Mesenchymal stem cell (in vitro differentiated cells and primary cell): ENCODE measurements around the gene NRXN3.
A peak's percentile ranks its signal among the peaks of the same experiment; 100 is the strongest.

ENCODE experiments used
- DNase-seq: peaks from one replicate; pipeline ENCODE4 v3.0.0-alpha.2; 2013
- H2AFZ ChIP-seq: one replicate; pipeline ENCODE4 v1.6.1; 2013; ENCODE audit warnings: low read depth, mild to moderate bottlenecking, control low read depth, inconsistent platforms, low read length, moderate library complexity
- H2AK5ac ChIP-seq: 2 replicates; pipeline ENCODE4 v1.6.1; 2013; ENCODE audit warnings: low read length, moderate library complexity, mild to moderate bottlenecking, inconsistent platforms; ENCODE audit not compliant: severe bottlenecking
- H2BK120ac ChIP-seq: one replicate; pipeline ENCODE4 v1.6.1; 2013; ENCODE audit warnings: low read depth, mild to moderate bottlenecking, inconsistent platforms, low read length, moderate library complexity
- H2BK12ac ChIP-seq, 2 experiments: one replicate each; pipeline ENCODE4 v1.6.1; 2013; ENCODE audit warnings: inconsistent platforms in 2 of 2, low read length in 2 of 2, mild to moderate bottlenecking in 2 of 2, moderate library complexity in 2 of 2, control low read depth in 1 of 2
- H2BK15ac ChIP-seq: one replicate; pipeline ENCODE4 v1.6.1; 2013; ENCODE audit warnings: mild to moderate bottlenecking, low read depth, inconsistent platforms; ENCODE audit not compliant: poor library complexity, severe bottlenecking
- H2BK5ac ChIP-seq: 2 replicates; pipeline ENCODE4 v1.6.1; 2013; ENCODE audit warnings: low read depth, mild to moderate bottlenecking, low read length, control low read depth, inconsistent platforms; ENCODE audit not compliant: poor library complexity, severe bottlenecking
- H3K14ac ChIP-seq, 2 experiments: one replicate each; pipeline ENCODE4 v1.6.1; 2013; ENCODE audit warnings: inconsistent platforms in 2 of 2, low read length in 2 of 2, control low read depth in 1 of 2, mild to moderate bottlenecking in 1 of 2, moderate library complexity in 1 of 2
- H3K18ac ChIP-seq, 2 experiments: one replicate each; pipeline ENCODE4 v1.6.1; 2013; ENCODE audit warnings: inconsistent platforms in 2 of 2, low read length in 2 of 2, control low read depth in 1 of 2, low read depth in 1 of 2, mild to moderate bottlenecking in 1 of 2
- H3K23ac ChIP-seq, 2 experiments: one replicate each; pipeline ENCODE4 v1.6.1; 2013; ENCODE audit warnings: inconsistent platforms in 2 of 2, low read length in 2 of 2, mild to moderate bottlenecking in 2 of 2, moderate library complexity in 2 of 2, control low read depth in 1 of 2
- H3K27ac ChIP-seq: 2 replicates; pipeline ENCODE4 v1.5.1; 2013; ENCODE audit warnings: mild to moderate bottlenecking, moderate library complexity, low read length, control low read depth, inconsistent platforms; ENCODE audit not compliant: poor library complexity, severe bottlenecking
- H3K27me3 ChIP-seq, 2 experiments: 2 replicates each; pipeline versions ENCODE4 v1.6.1 to v1.7.0; 2013; ENCODE audit warnings: low read length in 2 of 2, mild to moderate bottlenecking in 2 of 2, moderate library complexity in 2 of 2, control low read depth in 1 of 2, inconsistent platforms in 1 of 2; ENCODE audit not compliant: control insufficient read depth in 1 of 2, insufficient read depth in 1 of 2
- H3K36me3 ChIP-seq, 2 experiments: 2 replicates each; pipeline versions ENCODE4 v1.6.1 to v1.7.0; 2013; ENCODE audit warnings: low read length in 2 of 2, control low read depth in 1 of 2, inconsistent platforms in 1 of 2, low read depth in 1 of 2, mild to moderate bottlenecking in 1 of 2; ENCODE audit not compliant: insufficient read depth in 2 of 2, control insufficient read depth in 1 of 2
- H3K4ac ChIP-seq, 2 experiments: one replicate each; pipeline ENCODE4 v1.6.1; 2013; ENCODE audit warnings: inconsistent platforms in 2 of 2, low read length in 2 of 2, mild to moderate bottlenecking in 2 of 2, moderate library complexity in 2 of 2, control low read depth in 1 of 2, low read depth in 1 of 2
- H3K4me1 ChIP-seq: 2 replicates; pipeline ENCODE4 v1.6.1; 2013; ENCODE audit warnings: low read depth, low read length, control low read depth; ENCODE audit not compliant: control insufficient read depth, insufficient read depth
- H3K4me2 ChIP-seq: 2 replicates; pipeline ENCODE4 v1.6.1; 2013; ENCODE audit warnings: low read length, mild to moderate bottlenecking, inconsistent platforms; ENCODE audit not compliant: poor library complexity, severe bottlenecking
- H3K4me3 ChIP-seq, 2 experiments: 2 replicates each; pipeline versions ENCODE4 v1.5.1 to v1.7.0; 2013; ENCODE audit warnings: low read length in 2 of 2, mild to moderate bottlenecking in 2 of 2, control low read depth in 1 of 2, low read depth in 1 of 2; ENCODE audit not compliant: insufficient read depth in 1 of 2
- H3K79me1 ChIP-seq: replicated peaks from 2 replicates; pipeline ENCODE4 v1.6.1; 2013; ENCODE audit warnings: mild to moderate bottlenecking, control low read depth, low read length, inconsistent platforms; ENCODE audit not compliant: poor library complexity, severe bottlenecking
- H3K9ac ChIP-seq: 2 replicates; pipeline ENCODE4 v1.7.0; 2013; ENCODE audit warnings: mild to moderate bottlenecking, low read length, moderate library complexity
- H3K9me3 ChIP-seq: 2 replicates; pipeline ENCODE4 v1.7.0; 2013; ENCODE audit warnings: mild to moderate bottlenecking, low read length; ENCODE audit not compliant: control insufficient read depth
- H4K8ac ChIP-seq: one replicate; pipeline ENCODE4 v1.6.1; 2013; ENCODE audit warnings: inconsistent platforms, mild to moderate bottlenecking, low read length, moderate library complexity
- H4K91ac ChIP-seq: one replicate; pipeline ENCODE4 v1.6.1; 2013; ENCODE audit warnings: mild to moderate bottlenecking, low read length, inconsistent platforms
- WGBS: methylation state at CpG from one replicate; pipeline ENCODE4 v1.1.7; 2013; ENCODE audit warnings: mixed read lengths; 5-methylcytosine and 5-hydroxymethylcytosine counted together

NRXN3 gene

DNA sequence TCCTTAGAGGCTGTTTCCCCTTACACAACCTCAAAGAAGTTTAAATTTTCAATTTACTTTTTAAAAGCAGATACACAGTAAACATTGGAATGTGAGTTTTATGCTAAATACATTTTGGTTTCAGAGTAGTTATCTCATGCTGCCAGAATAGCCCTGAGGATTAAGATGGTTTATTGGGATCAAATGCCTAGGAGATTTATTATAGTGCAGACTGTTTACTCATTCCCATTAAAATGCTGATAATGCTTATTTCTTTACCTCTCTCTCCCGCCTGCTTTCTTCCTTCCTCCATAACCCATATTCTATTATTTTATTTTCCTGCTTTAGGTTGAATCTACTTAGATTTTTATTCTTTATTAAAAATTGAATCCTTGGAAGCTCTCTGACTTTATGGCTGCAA, 1701.0 kb downstream of the NRXN3 start:
- no peak overlapping the region for H3K14ac ChIP-seq
- no peak overlapping the region for H2BK12ac ChIP-seq
- H2AK5ac ChIP-seq = no peak overlapping the region
- H3K9me3 ChIP-seq = no peaks in the 10 kb centered on the region
- no peaks in the 10 kb centered on the region for H3K27me3 ChIP-seq
- no peak overlapping the region for H3K23ac ChIP-seq
- H4K91ac ChIP-seq = no peak overlapping the region
- H2BK15ac ChIP-seq = no peak overlapping the region
- no peaks in the 10 kb centered on the region for H3K4me1 ChIP-seq
- no peak overlapping the region for H2BK120ac ChIP-seq
- DNase-seq = no peak
- H3K79me1 ChIP-seq = no peaks in the 10 kb centered on the region
- no peak overlapping the region for H2AFZ ChIP-seq
- no CpG with 5 or more reads among the region's 1 CpG for WGBS
- H3K4me2 ChIP-seq = no peak overlapping the region
- H3K4ac ChIP-seq = no peak overlapping the region
- H3K9ac ChIP-seq = no peak overlapping the region
- H4K8ac ChIP-seq = no peak overlapping the region
- H2BK5ac ChIP-seq = no peak overlapping the region
- no peak overlapping the region for H3K4me3 ChIP-seq
- H3K18ac ChIP-seq = no peak overlapping the region
- no peaks in the 10 kb centered on the region for H3K36me3 ChIP-seq
- H3K27ac ChIP-seq = no peak overlapping the region

DNA sequence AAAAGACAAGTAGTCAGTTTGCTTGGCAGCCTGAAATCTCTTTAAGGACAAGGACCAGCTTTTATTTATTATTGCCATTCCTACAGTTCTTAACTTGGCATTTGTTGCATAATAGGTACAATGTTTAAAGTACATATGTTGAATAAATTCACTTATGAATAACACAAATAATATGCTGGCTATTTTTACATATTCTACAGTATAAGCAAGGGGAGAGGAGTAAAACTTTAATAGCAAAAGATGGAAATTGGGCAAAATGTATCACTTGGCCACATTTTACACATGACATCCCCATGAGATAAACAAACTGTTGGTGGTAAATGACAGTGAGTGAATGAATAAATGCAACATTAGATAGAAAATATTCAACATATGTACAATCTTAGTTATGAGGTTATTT, 1708.1 kb downstream of the NRXN3 start:
- Histone ChIP-seq H2AK5ac (no peak overlapping the region), H3K27me3 (no peaks in the 10 kb centered on the region), H3K18ac (no peak overlapping the region), H3K4me3 (no peak overlapping the region), H4K91ac (no peak overlapping the region), H3K4ac (no peak overlapping the region), H3K9ac (no peak overlapping the region), H2BK5ac (no peak overlapping the region), H3K14ac (no peak overlapping the region), H3K9me3 (no peaks in the 10 kb centered on the region), H2AFZ (no peak overlapping the region), H3K79me1 (no peaks in the 10 kb centered on the region), H3K4me2 (no peak overlapping the region), H3K36me3 (no peaks in the 10 kb centered on the region), H3K23ac (no peak overlapping the region), H4K8ac (no peak overlapping the region), H2BK15ac (no peak overlapping the region), H3K27ac (no peak overlapping the region), H2BK12ac (no peak overlapping the region), H3K4me1 (no peaks in the 10 kb centered on the region), H2BK120ac (no peak overlapping the region)
- DNase-seq = no peak

DNA sequence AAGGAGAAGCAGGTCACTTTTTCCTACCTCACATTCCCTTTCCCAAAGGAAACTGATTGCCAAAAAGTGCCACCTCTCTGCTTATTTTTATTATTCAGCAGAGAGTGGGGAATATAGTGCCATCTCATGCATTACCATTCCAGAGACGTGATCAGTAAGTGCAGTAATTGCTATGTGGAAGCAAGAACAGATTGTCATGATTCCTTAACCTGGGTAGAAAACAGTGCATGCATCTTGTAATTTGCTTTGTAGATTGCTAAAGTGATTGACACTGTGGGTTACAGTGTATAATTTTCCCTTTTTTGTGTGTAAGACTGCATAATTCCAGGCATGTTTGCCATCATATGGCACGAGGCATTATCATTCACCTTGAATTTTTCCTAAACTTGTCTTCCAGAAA, 1708.6 kb downstream of the NRXN3 start:
- 70% methylated on average over 1 of the region's 2 CpGs for WGBS
- no peaks in the 10 kb centered on the region for H3K79me1 ChIP-seq
- H3K14ac ChIP-seq = no peak overlapping the region
- no peak overlapping the region for H3K4me3 ChIP-seq
- H3K4ac ChIP-seq = no peak overlapping the region
- H3K9me3 ChIP-seq = no peaks in the 10 kb centered on the region
- no peak overlapping the region for H3K23ac ChIP-seq
- no peaks in the 10 kb centered on the region for H3K27me3 ChIP-seq
- no peak overlapping the region for H3K4me2 ChIP-seq
- H2AFZ ChIP-seq = no peak overlapping the region
- no peak overlapping the region for H4K8ac ChIP-seq
- no peaks in the 10 kb centered on the region for H3K36me3 ChIP-seq
- H2BK120ac ChIP-seq = no peak overlapping the region
- DNase-seq = no peak
- H3K9ac ChIP-seq = no peak overlapping the region
- H3K27ac ChIP-seq = no peak overlapping the region
- H2BK12ac ChIP-seq = no peak overlapping the region
- H2BK5ac ChIP-seq = no peak overlapping the region
- no peaks in the 10 kb centered on the region for H3K4me1 ChIP-seq
- H4K91ac ChIP-seq = no peak overlapping the region
- H2BK15ac ChIP-seq = no peak overlapping the region
- no peak overlapping the region for H3K18ac ChIP-seq
- no peak overlapping the region for H2AK5ac ChIP-seq

DNA sequence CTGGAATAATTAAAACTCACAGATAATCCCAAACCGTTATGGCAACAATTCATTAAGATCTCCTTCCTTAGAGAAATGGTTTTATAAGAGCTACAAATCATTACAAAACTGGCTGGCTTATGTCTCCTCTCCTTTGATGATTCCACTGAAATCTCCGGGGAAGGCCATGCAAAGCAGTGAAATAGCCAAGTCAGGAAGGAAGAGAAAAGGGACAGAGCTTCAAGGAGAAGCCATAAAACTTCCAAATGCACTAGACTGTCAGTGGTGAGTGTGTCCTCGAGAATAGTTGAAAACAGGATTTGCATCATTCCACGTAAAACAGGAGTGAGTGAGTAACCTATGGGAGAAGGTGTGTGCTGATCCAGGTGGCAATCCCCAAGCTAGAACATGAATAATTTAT, 1711.1 kb downstream of the NRXN3 start:
- Histone ChIP-seq H2AFZ (no peak overlapping the region), H3K9ac (no peak overlapping the region), H2BK5ac (no peak overlapping the region)

More for the DNA sequence above, 1711.1 kb downstream of the NRXN3 start:
- no peak overlapping the region for H4K8ac ChIP-seq
- H3K23ac ChIP-seq = no peak overlapping the region
- DNase-seq = peak; percentile 6
- H2BK120ac ChIP-seq = no peak overlapping the region
- no peak overlapping the region for H4K91ac ChIP-seq
- H2BK12ac ChIP-seq = no peak overlapping the region
- H3K14ac ChIP-seq = no peak overlapping the region
- no peak overlapping the region for H2AK5ac ChIP-seq
- no peaks in the 10 kb centered on the region for H3K4me1 ChIP-seq
- no peak overlapping the region for H3K27ac ChIP-seq
- no peaks in the 10 kb centered on the region for H3K27me3 ChIP-seq
- no peak overlapping the region for H3K4me2 ChIP-seq
- H3K4me3 ChIP-seq = no peak overlapping the region
- no peaks in the 10 kb centered on the region for H3K9me3 ChIP-seq
- no peaks in the 10 kb centered on the region for H3K79me1 ChIP-seq
- 13% methylated on average over 3 of the region's 4 CpGs for WGBS
- H3K36me3 ChIP-seq = no peaks in the 10 kb centered on the region
- no peak overlapping the region for H3K18ac ChIP-seq
- no peak overlapping the region for H3K4ac ChIP-seq
- H2BK15ac ChIP-seq = no peak overlapping the region
